Esophagus squamous epithelium (tissue), 4 donors: Measurements from ENCODE around the gene EZH2.

Source experiments
- POLR2A ChIP-seq, 4 donors: fragments of 450-650 bp; IDR thresholded peaks; one replicate each; pipeline ENCODE4 v1.6.1; 2017; ENCODE audit warnings: antibody characterized with exemption in 4 of 4, mild to moderate bottlenecking in 4 of 4, moderate library complexity in 3 of 4
- TF ChIP-seq, protein P1 (sequence below), 6 experiments: fragments of 450-650 bp in 4 of 6; fragments of 200-600 bp in 2 of 6; sonication (generic) in 2 of 6; IDR thresholded peaks; one replicate each; pipeline ENCODE4 v1.5.1; 2016 to 2019; ENCODE audit warnings: antibody characterized with exemption in 6 of 6, mild to moderate bottlenecking in 4 of 6, moderate library complexity in 4 of 6

DNA sequence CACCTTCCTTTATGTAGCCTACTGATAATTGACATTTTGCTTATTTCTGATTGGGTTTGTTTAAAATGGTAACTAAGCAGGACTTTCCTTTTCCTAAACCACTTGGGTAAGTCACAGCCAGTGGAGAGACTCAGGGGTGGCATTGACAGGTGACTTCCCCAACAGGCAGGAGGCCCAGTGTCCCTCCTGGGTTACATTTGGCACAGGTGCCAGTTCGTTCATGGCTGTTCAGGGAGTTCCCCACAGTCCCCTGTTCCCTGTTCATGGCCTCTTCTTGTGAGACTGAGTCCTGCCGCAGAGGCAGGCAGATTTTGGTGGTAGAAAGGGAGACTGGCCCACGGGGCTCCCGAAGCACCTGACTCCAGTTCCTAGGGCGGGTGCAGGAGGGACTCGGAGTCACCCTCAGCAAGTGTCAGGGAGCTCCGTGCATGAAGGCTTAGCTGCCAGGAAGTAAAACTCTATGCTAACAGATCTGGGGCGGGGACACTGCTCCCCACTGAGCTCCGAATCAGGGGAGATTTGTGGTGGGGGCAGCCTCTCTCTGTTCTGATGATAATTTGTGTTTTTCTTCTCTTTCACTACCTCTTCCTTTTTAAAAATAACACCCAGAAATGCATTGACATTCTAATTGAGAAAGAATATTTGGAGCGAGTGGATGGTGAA lies 84.1 kb downstream of the EZH2 start:
- TF ChIP-seq, protein P1, sequence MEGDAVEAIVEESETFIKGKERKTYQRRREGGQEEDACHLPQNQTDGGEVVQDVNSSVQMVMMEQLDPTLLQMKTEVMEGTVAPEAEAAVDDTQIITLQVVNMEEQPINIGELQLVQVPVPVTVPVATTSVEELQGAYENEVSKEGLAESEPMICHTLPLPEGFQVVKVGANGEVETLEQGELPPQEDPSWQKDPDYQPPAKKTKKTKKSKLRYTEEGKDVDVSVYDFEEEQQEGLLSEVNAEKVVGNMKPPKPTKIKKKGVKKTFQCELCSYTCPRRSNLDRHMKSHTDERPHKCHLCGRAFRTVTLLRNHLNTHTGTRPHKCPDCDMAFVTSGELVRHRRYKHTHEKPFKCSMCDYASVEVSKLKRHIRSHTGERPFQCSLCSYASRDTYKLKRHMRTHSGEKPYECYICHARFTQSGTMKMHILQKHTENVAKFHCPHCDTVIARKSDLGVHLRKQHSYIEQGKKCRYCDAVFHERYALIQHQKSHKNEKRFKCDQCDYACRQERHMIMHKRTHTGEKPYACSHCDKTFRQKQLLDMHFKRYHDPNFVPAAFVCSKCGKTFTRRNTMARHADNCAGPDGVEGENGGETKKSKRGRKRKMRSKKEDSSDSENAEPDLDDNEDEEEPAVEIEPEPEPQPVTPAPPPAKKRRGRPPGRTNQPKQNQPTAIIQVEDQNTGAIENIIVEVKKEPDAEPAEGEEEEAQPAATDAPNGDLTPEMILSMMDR (IDR thresholded peaks at IDR 0.05): no peak
- TF ChIP-seq POLR2A (IDR thresholded peaks at IDR 0.05): no peak
